ENCODE results near the gene ADSS1. TPM values are rescaled to one million over a fixed set of nuclear protein-coding genes. Genes with fewer than 3 reads are reported as not detected.
A peak's percentile ranks its signal among the peaks of the same experiment; 100 is the strongest.

Gene ADSS1
- total and polyA plus RNA-seq, 4 donors, result 5.3 to 20.8 (median 14.1) TPM

GRCh38 chr14:104778694-104779331 lies 54.8 kb downstream of the ADSS1 start:
- peaks cover 98% of the 10 kb centered on the region for H3K36me3 ChIP-seq (ENCODE audit: control insufficient read depth, insufficient read depth, low read length)
- 81% methylated on average over 14 of the region's 15 CpGs for WGBS (ENCODE audit: insufficient coverage)
- H3K27me3 ChIP-seq (ENCODE audit: control insufficient read depth, insufficient read depth, low read length), result no peaks in the 10 kb centered on the region
- no peak overlapping the region for H3K27ac ChIP-seq (ENCODE audit: low read depth, low read length)
- DNase-seq (ENCODE audit: low read depth in 4 of 6, low spot score in 6 of 6), result no peak
- H3K4me3 ChIP-seq (ENCODE audit: low read depth, low read length), result no peak overlapping the region
- H3K9me3 ChIP-seq (ENCODE audit: control insufficient read depth, insufficient read depth, low read length), result no peaks in the 10 kb centered on the region
- peaks cover 46% of the 10 kb centered on the region for H3K4me1 ChIP-seq (ENCODE audit: control insufficient read depth, insufficient read depth, low read length)

GRCh38 chr14:104779776-104780512 lies 55.9 kb downstream of the ADSS1 start:
- H3K27me3 ChIP-seq (ENCODE audit: control insufficient read depth, insufficient read depth, low read length), result no peaks in the 10 kb centered on the region
- no peak overlapping the region for H3K27ac ChIP-seq (ENCODE audit: low read depth, low read length)
- H3K36me3 ChIP-seq (ENCODE audit: control insufficient read depth, insufficient read depth, low read length), result peaks cover 97% of the 10 kb centered on the region
- no peak for DNase-seq (ENCODE audit: low read depth in 4 of 6, low spot score in 6 of 6)
- H3K4me1 ChIP-seq (ENCODE audit: control insufficient read depth, insufficient read depth, low read length), result peaks cover 57% of the 10 kb centered on the region
- H3K4me3 ChIP-seq (ENCODE audit: low read depth, low read length), result no peak overlapping the region
- H3K9me3 ChIP-seq (ENCODE audit: control insufficient read depth, insufficient read depth, low read length), result no peaks in the 10 kb centered on the region
- 91% methylated on average over 31 of the region's 32 CpGs for WGBS (ENCODE audit: insufficient coverage)

- no peak overlapping the region for H3K4me3 ChIP-seq (ENCODE audit: low read depth, low read length)
- H3K27me3 ChIP-seq (ENCODE audit: control insufficient read depth, insufficient read depth, low read length), result no peaks in the 10 kb centered on the region
- H3K4me1 ChIP-seq (ENCODE audit: control insufficient read depth, insufficient read depth, low read length), result peaks cover 63% of the 10 kb centered on the region
- H3K36me3 ChIP-seq (ENCODE audit: control insufficient read depth, insufficient read depth, low read length), result peaks cover 97% of the 10 kb centered on the region
- WGBS (ENCODE audit: insufficient coverage), result 86% methylated on average over 24 of the region's 24 CpGs
- H3K27ac ChIP-seq (ENCODE audit: low read depth, low read length), result no peak overlapping the region
- H3K9me3 ChIP-seq (ENCODE audit: control insufficient read depth, insufficient read depth, low read length), result no peaks in the 10 kb centered on the region
- no peak for DNase-seq (ENCODE audit: low read depth in 4 of 6, low spot score in 6 of 6)
Measured at GRCh38 chr14:104780513-104781030, 56.5 kb downstream of the ADSS1 start.

- Histone ChIP-seq H3K9me3 (ENCODE audit: control insufficient read depth, insufficient read depth, low read length) (no peaks in the 10 kb centered on the region), H3K27ac (ENCODE audit: low read depth, low read length) (no peak overlapping the region), H3K4me3 (ENCODE audit: low read depth, low read length) (no peak overlapping the region), H3K36me3 (ENCODE audit: control insufficient read depth, insufficient read depth, low read length) (peaks cover 97% of the 10 kb centered on the region), H3K4me1 (ENCODE audit: control insufficient read depth, insufficient read depth, low read length) (peaks cover 72% of the 10 kb centered on the region), H3K27me3 (ENCODE audit: control insufficient read depth, insufficient read depth, low read length) (no peaks in the 10 kb centered on the region)
- 78% methylated on average over 14 of the region's 20 CpGs for WGBS (ENCODE audit: insufficient coverage)
- DNase-seq (ENCODE audit: low read depth in 4 of 6, low spot score in 6 of 6), result no peak
Measured at GRCh38 chr14:104781271-104782077, 57.4 kb downstream of the ADSS1 start.

GRCh38 chr14:104782086-104782807 lies 58.2 kb downstream of the ADSS1 start:
- H3K9me3 ChIP-seq (ENCODE audit: control insufficient read depth, insufficient read depth, low read length), result no peaks in the 10 kb centered on the region
- DNase-seq (ENCODE audit: low read depth in 4 of 6, low spot score in 6 of 6), result no peak
- no peak overlapping the region for H3K27ac ChIP-seq (ENCODE audit: low read depth, low read length)
- 42% methylated on average over 26 of the region's 28 CpGs for WGBS (ENCODE audit: insufficient coverage)
- H3K4me1 ChIP-seq (ENCODE audit: control insufficient read depth, insufficient read depth, low read length), result peaks cover 74% of the 10 kb centered on the region
- peaks cover 97% of the 10 kb centered on the region for H3K36me3 ChIP-seq (ENCODE audit: control insufficient read depth, insufficient read depth, low read length)
- no peak overlapping the region for H3K4me3 ChIP-seq (ENCODE audit: low read depth, low read length)
- H3K27me3 ChIP-seq (ENCODE audit: control insufficient read depth, insufficient read depth, low read length), result no peaks in the 10 kb centered on the region

GRCh38 chr14:104782808-104783139 lies 58.7 kb downstream of the ADSS1 start:
- 29% methylated on average over 12 of the region's 13 CpGs for whole genome bisulfite sequencing (ENCODE audit: insufficient coverage)
- no peaks in the 10 kb centered on the region for H3K27me3 ChIP-seq (ENCODE audit: control insufficient read depth, insufficient read depth, low read length)
- H3K36me3 ChIP-seq (ENCODE audit: control insufficient read depth, insufficient read depth, low read length), result peaks cover 97% of the 10 kb centered on the region
- H3K9me3 ChIP-seq (ENCODE audit: control insufficient read depth, insufficient read depth, low read length), result no peaks in the 10 kb centered on the region
- H3K4me1 ChIP-seq (ENCODE audit: control insufficient read depth, insufficient read depth, low read length), result peaks cover 74% of the 10 kb centered on the region
- no peak overlapping the region for H3K4me3 ChIP-seq (ENCODE audit: low read depth, low read length)
- no peak overlapping the region for H3K27ac ChIP-seq (ENCODE audit: low read depth, low read length)
- peak in 1 of 6 donors; percentile 59 for DNase-seq (ENCODE audit: low read depth in 4 of 6, low spot score in 6 of 6)

- WGBS (ENCODE audit: insufficient coverage), result 72% methylated on average over 16 of the region's 16 CpGs
- Histone ChIP-seq H3K4me3 (ENCODE audit: low read depth, low read length) (no peak overlapping the region), H3K27me3 (ENCODE audit: control insufficient read depth, insufficient read depth, low read length) (no peaks in the 10 kb centered on the region), H3K27ac (ENCODE audit: low read depth, low read length) (no peak overlapping the region), H3K4me1 (ENCODE audit: control insufficient read depth, insufficient read depth, low read length) (peaks cover 74% of the 10 kb centered on the region), H3K36me3 (ENCODE audit: control insufficient read depth, insufficient read depth, low read length) (peaks cover 97% of the 10 kb centered on the region), H3K9me3 (ENCODE audit: control insufficient read depth, insufficient read depth, low read length) (no peaks in the 10 kb centered on the region)
- DNase-seq (ENCODE audit: low read depth in 4 of 6, low spot score in 6 of 6), result no peak
Measured at GRCh38 chr14:104783484-104784217, 59.6 kb downstream of the ADSS1 start.

- no peak overlapping the region for H3K27ac ChIP-seq (ENCODE audit: low read depth, low read length)
Measured at GRCh38 chr14:104784218-104784568, 60.2 kb downstream of the ADSS1 start.

More at GRCh38 chr14:104784218-104784568, 60.2 kb downstream of the ADSS1 start:
- Histone ChIP-seq H3K9me3 (ENCODE audit: control insufficient read depth, insufficient read depth, low read length) (no peaks in the 10 kb centered on the region), H3K4me1 (ENCODE audit: control insufficient read depth, insufficient read depth, low read length) (peaks cover 78% of the 10 kb centered on the region), H3K36me3 (ENCODE audit: control insufficient read depth, insufficient read depth, low read length) (peaks cover 97% of the 10 kb centered on the region), H3K4me3 (ENCODE audit: low read depth, low read length) (no peak overlapping the region), H3K27me3 (ENCODE audit: control insufficient read depth, insufficient read depth, low read length) (no peaks in the 10 kb centered on the region)
- WGBS (ENCODE audit: insufficient coverage), result 86% methylated on average over 1 of the region's 9 CpGs
- DNase-seq (ENCODE audit: low read depth in 4 of 6, low spot score in 6 of 6), result no peak

All from spinal cord (tissue), 10 donors.